ENCODE data around the gene PCTP.

PCTP gene

GRCh38 chr17:55750750-55751657 is at the start of gene PCTP:
PCTP (plus strand) TSS chr17:55751051; CDS start chr17:55751104, 53 bp downstream.
- DNase-seq = peak; percentile 51

DNA sequence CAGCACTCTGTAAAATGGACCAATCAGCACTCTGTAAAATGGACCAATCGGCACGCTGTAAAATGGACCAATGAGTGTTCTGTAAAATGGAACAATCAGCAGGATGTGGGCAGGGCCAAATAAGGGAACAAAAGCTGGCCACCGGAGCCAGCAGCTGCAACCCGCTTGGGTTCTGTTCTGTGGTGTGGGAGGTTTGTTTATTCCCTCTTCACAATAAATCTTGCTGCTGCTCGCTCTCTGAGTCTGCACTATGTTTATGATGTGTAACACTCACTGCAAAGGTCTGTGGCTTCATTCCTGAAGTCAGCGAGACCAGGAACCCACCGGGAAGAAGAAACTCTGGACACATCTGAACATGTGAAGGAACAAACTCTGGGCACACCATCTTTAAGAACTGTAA is 48.7 kb upstream of the PCTP start:
- no peak for DNase-seq

DNA sequence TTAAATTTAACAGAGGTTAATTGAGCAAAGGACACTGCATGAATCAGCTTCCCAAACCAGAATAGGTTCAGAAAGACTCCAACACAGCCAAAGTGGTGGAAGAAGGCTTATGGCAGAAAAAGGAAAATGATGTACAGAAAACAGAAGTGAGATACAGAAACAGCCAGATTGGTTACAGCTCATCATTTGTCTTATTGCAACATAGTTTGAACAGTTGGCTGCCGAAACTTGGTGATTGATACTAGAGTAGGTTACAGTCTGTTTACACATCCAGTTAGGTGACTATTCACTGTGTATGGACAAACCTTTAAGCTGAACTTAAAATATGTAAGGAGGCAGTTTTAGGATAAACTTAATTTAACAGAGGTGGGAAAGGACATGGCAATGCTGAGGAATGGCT is 46.5 kb upstream of the PCTP start:
- DNase-seq = no peak

DNA sequence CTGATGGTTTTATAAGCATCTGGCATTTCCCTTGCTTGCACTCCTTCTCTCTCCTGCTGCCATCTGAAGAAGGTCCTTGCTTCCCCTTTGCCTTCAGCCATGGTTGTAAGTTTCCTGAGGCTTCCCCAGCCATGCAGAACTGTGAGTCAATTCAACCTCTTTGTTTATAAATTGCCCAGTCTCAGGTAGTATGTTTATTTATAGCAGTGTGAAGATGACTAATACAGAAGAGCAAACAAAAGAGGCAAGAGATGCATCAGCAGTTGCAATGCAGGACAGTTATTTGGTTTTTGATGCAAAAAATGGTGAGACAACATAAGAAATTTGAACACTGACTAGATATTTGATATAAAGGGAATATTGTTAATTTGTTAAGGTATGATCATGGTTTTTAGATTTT is 45.0 kb upstream of the PCTP start:
- DNase-seq = no peak

- no peak for DNase-seq
These were observed 43.8 kb upstream of the PCTP start for GRCh38 chr17:55706808-55707773.

DNA sequence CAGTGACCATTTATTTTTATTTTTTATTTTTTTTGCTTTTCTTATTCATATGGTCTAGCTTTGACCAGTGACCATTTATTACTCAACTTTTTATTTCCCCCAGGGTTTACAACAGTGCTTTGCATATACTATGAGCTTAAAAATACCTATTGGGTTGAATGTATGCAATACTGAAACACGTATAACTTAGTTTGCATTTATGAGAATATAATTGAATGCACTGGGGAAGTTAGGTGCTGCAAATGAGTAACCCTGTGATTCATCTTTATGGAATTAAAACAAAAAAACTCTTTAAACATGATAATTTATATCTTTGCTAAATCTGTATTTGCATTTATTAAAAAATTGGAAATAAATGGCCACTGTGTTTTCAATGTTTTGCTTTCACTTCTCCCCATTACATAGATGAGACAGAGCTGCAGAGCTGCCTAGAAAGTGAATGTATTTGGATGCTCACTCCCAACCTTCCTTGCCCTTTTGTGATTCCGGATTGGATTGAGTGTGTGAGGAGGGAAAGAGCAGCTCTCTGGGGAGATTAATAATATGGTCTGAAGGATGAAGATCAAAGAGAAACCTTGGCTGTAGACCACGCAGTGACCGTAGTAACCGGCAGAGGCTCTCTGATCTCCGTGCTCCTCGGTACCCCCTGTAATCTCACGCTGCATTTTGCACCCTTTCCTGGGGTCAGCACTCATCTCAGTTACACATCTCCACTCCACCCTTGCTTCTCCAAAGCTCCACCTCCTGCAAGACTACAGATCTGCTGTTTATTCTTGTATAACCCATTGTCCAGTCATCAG is 42.5 kb upstream of the PCTP start:
- DNase-seq = no peak

- no peak for DNase-seq
These were observed 41.4 kb upstream of the PCTP start for GRCh38 chr17:55709440-55709839.

GRCh38 chr17:55709984-55710383 is 40.9 kb upstream of the PCTP start:
- no peak for DNase-seq

DNA sequence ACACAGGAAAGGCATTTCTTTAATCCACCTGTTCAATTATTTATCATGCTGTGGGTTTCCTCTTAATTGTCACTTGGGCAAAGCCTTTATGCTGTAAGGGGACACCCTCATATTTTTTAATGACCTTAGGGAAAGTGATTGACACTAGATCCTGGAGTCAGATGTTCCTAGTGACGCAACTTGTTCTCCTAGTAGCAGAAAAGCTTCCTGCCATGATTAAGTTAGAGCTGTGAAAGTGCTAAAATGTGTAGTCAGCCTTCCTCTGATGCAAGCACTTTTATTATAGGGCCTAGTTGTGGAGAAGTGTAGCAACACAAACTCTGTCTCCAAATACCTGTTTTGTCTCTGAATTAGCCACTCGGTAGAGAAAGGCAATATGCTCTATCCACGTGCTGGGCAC is 40.4 kb upstream of the PCTP start:
- DNase-seq = no peak

GRCh38 chr17:55710829-55711496 is 39.9 kb upstream of the PCTP start:
- no peak for DNase-seq

- DNase-seq = no peak
These were observed 33.4 kb upstream of the PCTP start for GRCh38 chr17:55717432-55717831.

GRCh38 chr17:55717898-55718735 is 32.7 kb upstream of the PCTP start:
- peak; percentile 15 for DNase-seq

GRCh38 chr17:55720919-55721836 is 29.7 kb upstream of the PCTP start:
- DNase-seq = no peak

DNA sequence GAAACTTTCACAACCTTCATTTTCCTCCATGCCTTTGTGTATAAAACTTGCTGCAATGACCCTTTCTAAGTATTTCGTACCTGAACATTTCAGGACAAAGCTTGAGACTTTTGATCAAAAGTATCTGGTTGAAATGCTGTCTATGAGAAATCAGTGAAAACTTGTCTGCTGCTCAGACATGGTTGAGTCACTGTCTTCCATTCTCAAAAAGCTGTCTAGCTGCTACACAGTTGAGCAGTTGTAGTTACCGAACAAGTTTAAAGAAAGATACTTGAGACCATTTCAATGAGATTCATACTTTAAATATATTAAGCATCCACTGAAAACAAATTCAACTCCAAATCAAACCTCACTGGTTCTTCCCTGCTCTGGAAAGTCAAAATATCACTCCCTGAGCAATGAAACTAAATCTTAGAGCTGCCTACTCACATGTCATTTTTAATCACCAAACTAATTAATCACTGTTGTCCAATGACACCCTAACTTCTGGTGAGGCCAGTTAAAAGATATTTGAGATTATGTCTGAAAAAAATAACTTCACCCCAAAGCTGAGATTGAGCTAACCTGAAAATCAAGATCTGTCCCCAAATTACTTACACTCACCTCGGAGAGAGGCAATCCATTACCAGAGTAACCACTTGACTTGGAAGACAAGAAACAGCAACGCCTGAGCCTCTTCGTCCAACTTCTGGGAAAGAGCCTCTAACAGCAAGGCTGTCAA is 28.7 kb upstream of the PCTP start:
- DNase-seq = no peak

DNA sequence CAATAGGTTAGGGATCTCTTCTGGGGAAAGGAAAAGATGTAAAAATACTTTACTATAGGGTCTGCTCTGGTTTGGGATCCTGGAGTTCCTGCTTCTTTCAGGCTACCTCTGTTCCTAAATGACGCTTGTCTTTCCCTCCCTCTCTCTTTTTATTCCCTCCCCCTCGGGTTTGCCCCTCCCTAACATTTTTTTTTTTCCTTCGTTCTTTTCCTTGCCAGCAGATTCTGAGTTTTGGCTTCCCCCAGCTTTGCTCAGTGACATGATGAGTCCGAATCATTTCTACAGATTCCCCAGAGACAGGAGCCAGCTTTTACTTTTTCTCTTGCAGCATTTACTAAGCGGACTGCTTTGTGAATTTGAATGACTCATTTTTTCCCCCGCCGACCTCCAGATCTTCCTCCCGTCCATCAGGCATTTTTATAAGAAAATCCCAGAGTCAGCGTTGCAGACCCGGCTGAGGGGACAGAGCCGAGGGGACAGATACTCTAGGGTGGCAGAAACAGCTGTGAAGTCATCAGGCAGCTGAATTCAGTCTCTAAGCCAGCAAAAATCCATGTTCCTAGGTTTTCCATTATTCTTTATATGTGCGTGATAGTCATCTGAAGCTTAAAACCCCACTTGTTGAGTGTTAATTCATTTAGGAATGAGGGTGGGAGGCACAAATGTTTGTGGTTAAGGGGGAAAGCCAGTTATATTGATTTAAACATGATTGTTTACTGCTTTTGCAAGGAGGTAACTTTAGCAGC is 27.9 kb upstream of the PCTP start, which contains the start of gene TMEM100:
TMEM100 (minus strand) TSS at position 123 of the 746 bp plus-strand sequence. CDS start 1,794 bp downstream, outside the sequence.
- no peak for DNase-seq

- DNase-seq = no peak
These were observed 27.4 kb upstream of the PCTP start for GRCh38 chr17:55723488-55723848.

GRCh38 chr17:55726440-55726839 is 24.4 kb upstream of the PCTP start:
- DNase-seq = peak; percentile 36

DNA sequence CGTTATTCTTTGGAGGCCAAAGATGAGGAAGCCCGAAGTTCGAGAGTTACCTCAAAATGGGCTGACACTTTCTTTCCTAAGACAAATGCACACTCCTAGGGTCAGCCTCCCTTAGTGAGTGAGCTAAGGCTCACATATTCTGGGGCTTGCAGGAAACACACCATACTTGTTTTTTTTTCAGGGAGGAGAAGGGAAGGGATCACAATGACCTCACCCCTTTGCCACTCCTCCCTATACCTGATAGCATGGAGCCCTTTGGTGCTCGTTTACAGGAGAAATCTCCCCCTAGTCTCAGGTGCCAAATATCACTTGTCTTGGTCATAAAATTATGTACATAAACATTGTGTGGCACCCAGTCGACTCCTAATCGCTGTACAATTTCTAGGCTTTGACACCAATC is 23.6 kb upstream of the PCTP start:
- no peak for DNase-seq

- no peak for DNase-seq
These were observed 22.9 kb upstream of the PCTP start for GRCh38 chr17:55727920-55728319.
